Esophagus (tissue), 2 donors: ENCODE measurements around the gene ATP1A1. TPM values are rescaled to one million over a fixed set of nuclear protein-coding genes. Genes with fewer than 3 reads are reported as not detected.

Experiments used
- H3K27ac ChIP-seq, 2 donors: one replicate each; pipeline ENCODE4 v1.5.1; 2013; ENCODE audit warnings: low read depth in 2 of 2, mild to moderate bottlenecking in 2 of 2, inconsistent platforms in 1 of 2, low read length in 1 of 2, moderate library complexity in 1 of 2
- H3K27me3 ChIP-seq, 2 donors: one replicate each; pipeline ENCODE4 v1.6.1; 2013; ENCODE audit warnings: low read length in 2 of 2, control low read depth in 1 of 2, mild to moderate bottlenecking in 1 of 2; ENCODE audit not compliant: insufficient read depth in 2 of 2, control insufficient read depth in 1 of 2
- H3K36me3 ChIP-seq, 2 donors: one replicate each; pipeline ENCODE4 v1.6.1; 2013; ENCODE audit warnings: low read length in 1 of 2; ENCODE audit not compliant: control insufficient read depth in 2 of 2, insufficient read depth in 2 of 2
- H3K4me1 ChIP-seq, 2 donors: one replicate each; pipeline ENCODE4 v1.6.1; 2013; ENCODE audit warnings: low read length in 1 of 2; ENCODE audit not compliant: control insufficient read depth in 2 of 2, insufficient read depth in 2 of 2
- H3K4me3 ChIP-seq, 2 donors: one replicate each; pipeline ENCODE4 v1.5.1; 2013; ENCODE audit warnings: low read length in 2 of 2, mild to moderate bottlenecking in 2 of 2, low read depth in 1 of 2, moderate library complexity in 1 of 2
- H3K9me3 ChIP-seq, 2 donors: one replicate each; pipeline ENCODE4 v1.6.1; 2013; ENCODE audit warnings: mild to moderate bottlenecking in 2 of 2, low read depth in 1 of 2, low read length in 1 of 2, moderate library complexity in 1 of 2; ENCODE audit not compliant: control insufficient read depth in 2 of 2, insufficient read depth in 1 of 2
- WGBS, 2 donors: extraction: QIAGEN DNeasy Blood & Tissue Kit; methylation state at CpG; one replicate each; pipeline ENCODE4 v1.1.7; 2013; 5-methylcytosine and 5-hydroxymethylcytosine counted together
- polyA plus RNA-seq, 2 donors: library from polyadenylated mRNA; stranded (reverse); fragments of 200-250 nt; gene quantifications; one replicate each; pipeline ENCODE4 v1.2.3, GENCODE V29; 2013
- donor health status: healthy with polysubstance abuse.
- donor health status: Bipolar disorder and iron deficiency.

Gene ATP1A1
- polyA plus RNA-seq, 2 donors = 117 to 196 TPM

DNA sequence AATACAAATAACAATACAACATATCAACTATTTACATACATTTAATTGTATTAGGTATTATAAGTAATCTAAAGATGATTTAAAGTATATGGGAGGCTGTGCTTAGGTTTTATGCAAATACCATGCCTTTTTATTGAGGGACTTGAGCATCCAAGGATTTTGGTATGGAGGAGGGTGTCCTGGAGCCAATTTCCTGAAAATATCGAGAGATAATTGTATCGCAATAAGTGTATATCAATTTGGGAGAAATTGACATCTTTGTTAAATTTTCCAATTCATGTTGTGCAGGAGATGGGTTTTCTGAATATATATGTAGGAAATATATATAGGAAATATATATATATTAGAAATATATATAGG lies 63.5 kb downstream of the ATP1A1 start:
- no peak overlapping the region for H3K27ac ChIP-seq
- no peaks in the 10 kb centered on the region for H3K27me3 ChIP-seq
- H3K4me3 ChIP-seq = no peak overlapping the region
- WGBS, 2 donors = 96 to 97% methylated on average over 2 of the region's 2 CpGs
- no peaks in the 10 kb centered on the region for H3K9me3 ChIP-seq
- H3K4me1 ChIP-seq = no peaks in the 10 kb centered on the region
- no peaks in the 10 kb centered on the region for H3K36me3 ChIP-seq

DNA sequence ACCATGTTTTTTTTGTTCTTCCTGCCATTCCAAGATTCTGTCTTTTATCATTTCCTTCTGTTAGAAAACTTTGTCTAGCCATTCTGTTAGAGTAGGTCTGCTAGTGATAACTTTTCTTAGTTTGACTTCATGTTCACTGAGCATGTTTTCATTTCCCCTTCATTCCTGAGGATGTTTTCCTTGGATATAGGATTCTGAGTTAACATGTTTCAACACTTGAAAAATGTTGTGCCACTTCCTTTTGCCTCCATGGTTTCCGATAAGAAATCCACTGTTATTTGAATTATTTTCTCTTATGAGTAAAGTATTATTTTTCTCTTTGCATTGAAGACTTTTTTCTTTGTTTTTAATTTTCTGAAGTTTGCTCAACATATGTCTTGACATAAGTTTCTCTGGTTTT lies 66.7 kb downstream of the ATP1A1 start:
- Histone ChIP-seq H3K36me3 (no peaks in the 10 kb centered on the region), H3K27me3 (no peaks in the 10 kb centered on the region), H3K4me3 (no peak overlapping the region), H3K9me3 (no peaks in the 10 kb centered on the region), H3K4me1 (no peaks in the 10 kb centered on the region), H3K27ac (no peak overlapping the region)
- WGBS, 2 donors = 82 to 93% methylated on average over 1 of the region's 1 CpG

DNA sequence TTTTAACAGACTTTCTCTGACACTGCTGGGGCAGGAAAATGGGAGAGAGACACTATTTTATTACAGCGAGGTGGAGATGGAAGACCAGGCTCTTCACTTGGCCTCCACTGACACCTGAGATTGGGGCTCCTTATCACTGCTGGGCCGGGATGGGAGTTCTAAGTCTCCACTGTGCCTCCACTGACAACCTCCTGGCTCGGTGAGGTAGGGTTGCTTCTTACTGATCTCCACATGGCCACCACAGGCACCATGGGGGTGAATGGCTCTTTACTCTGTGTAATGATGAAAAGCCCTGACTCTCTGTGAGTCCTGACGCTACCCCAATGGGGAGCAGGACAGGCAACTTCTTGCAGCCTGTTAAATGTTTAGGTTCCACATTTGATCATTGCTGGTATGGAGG lies 67.7 kb downstream of the ATP1A1 start:
- WGBS, 2 donors = 90 to 91% methylated on average over 4 of the region's 4 CpGs
- Histone ChIP-seq H3K4me3 (no peak overlapping the region), H3K4me1 (no peaks in the 10 kb centered on the region), H3K36me3 (no peaks in the 10 kb centered on the region), H3K9me3 (no peaks in the 10 kb centered on the region), H3K27ac (no peak overlapping the region), H3K27me3 (no peaks in the 10 kb centered on the region)

GRCh38 chr1:116445534-116445933 lies 72.5 kb downstream of the ATP1A1 start:
- H3K4me1 ChIP-seq = no peaks in the 10 kb centered on the region
- WGBS, 2 donors = 89 to 96% methylated on average over 1 of the region's 1 CpG

GRCh38 chr1:116446686-116447085 lies 73.6 kb downstream of the ATP1A1 start:
- H3K27me3 ChIP-seq = no peaks in the 10 kb centered on the region
- H3K9me3 ChIP-seq = no peaks in the 10 kb centered on the region
- no peaks in the 10 kb centered on the region for H3K36me3 ChIP-seq
- WGBS, 2 donors = 90 to 97% methylated on average over 3 of the region's 3 CpGs
- H3K27ac ChIP-seq = no peak overlapping the region
- no peak overlapping the region for H3K4me3 ChIP-seq
- no peaks in the 10 kb centered on the region for H3K4me1 ChIP-seq

More at GRCh38 chr1:116445534-116445933, 72.5 kb downstream of the ATP1A1 start:
- Histone ChIP-seq H3K36me3 (no peaks in the 10 kb centered on the region), H3K4me3 (no peak overlapping the region), H3K9me3 (no peaks in the 10 kb centered on the region), H3K27ac (no peak overlapping the region), H3K27me3 (no peaks in the 10 kb centered on the region)

- Histone ChIP-seq H3K27ac (no peak overlapping the region), H3K9me3 (no peaks in the 10 kb centered on the region)
These were observed 75.8 kb downstream of the ATP1A1 start for GRCh38 chr1:116448785-116449385.

DNA sequence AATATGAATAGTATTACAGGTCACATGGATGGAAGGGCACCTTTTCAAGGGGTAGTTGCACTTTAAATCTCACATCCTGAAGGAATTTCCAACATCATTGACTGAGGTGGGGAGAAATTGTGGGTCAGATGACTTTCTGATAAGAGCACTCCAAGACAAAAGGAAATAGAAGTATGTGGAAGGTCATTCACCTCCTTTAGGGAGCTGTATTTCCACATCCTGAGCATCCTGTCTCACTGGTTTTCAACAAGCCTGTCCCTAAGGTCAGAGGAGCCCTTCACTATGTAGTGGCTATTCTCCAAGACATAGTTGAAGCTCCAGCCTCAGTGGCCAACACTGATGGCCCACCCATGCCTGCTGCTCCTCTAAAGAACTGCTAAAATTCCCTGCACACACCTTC lies 76.5 kb downstream of the ATP1A1 start:
- Histone ChIP-seq H3K9me3 (no peaks in the 10 kb centered on the region), H3K27ac (no peak overlapping the region), H3K4me1 (peaks cover 0 to 5% of the 10 kb centered on the region in 2 donors), H3K27me3 (no peaks in the 10 kb centered on the region), H3K36me3 (no peaks in the 10 kb centered on the region), H3K4me3 (no peak overlapping the region)

More at GRCh38 chr1:116448785-116449385, 75.8 kb downstream of the ATP1A1 start:
- Histone ChIP-seq H3K4me3 (no peak overlapping the region), H3K27me3 (no peaks in the 10 kb centered on the region), H3K4me1 (peaks cover 0 to 3% of the 10 kb centered on the region in 2 donors), H3K36me3 (no peaks in the 10 kb centered on the region)
- WGBS, 2 donors = 61 to 67% methylated on average over 7 of the region's 7 CpGs

DNA sequence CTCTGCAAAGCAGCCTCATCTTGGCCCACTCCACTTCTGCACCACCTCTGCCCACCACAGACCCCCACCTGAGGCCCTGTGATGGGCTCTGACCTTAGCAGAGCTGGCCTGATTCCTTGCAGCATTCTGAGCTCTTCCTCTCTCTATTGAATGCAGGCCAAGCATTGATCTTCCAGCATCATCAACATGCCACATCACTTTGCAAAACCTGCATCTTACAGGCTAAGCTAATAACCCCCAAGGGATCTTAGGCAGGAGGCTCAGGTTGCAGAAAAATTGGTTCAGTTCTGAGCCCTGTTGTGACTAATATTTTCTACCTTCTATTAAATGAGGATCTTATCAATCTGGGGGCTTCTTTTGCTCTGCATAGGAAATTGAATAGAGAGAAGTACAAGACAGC lies 78.7 kb downstream of the ATP1A1 start:
- Histone ChIP-seq H3K4me3 (no peak overlapping the region), H3K9me3 (no peaks in the 10 kb centered on the region), H3K27ac (no peak overlapping the region), H3K4me1 (peaks cover 0 to 5% of the 10 kb centered on the region in 2 donors), H3K27me3 (no peaks in the 10 kb centered on the region), H3K36me3 (no peaks in the 10 kb centered on the region)

GRCh38 chr1:116453481-116453880 lies 80.4 kb downstream of the ATP1A1 start:
- H3K36me3 ChIP-seq = no peaks in the 10 kb centered on the region
- WGBS, 2 donors = 75 to 76% methylated on average over 2 of the region's 2 CpGs

GRCh38 chr1:116453906-116454305 lies 80.9 kb downstream of the ATP1A1 start:
- WGBS, 2 donors = 76 to 88% methylated on average over 4 of the region's 4 CpGs

More at GRCh38 chr1:116453481-116453880, 80.4 kb downstream of the ATP1A1 start:
- Histone ChIP-seq H3K9me3 (no peaks in the 10 kb centered on the region), H3K27ac (no peak overlapping the region), H3K27me3 (no peaks in the 10 kb centered on the region), H3K4me1 (peaks cover 0 to 5% of the 10 kb centered on the region in 2 donors), H3K4me3 (no peak overlapping the region)

More at GRCh38 chr1:116453906-116454305, 80.9 kb downstream of the ATP1A1 start:
- no peaks in the 10 kb centered on the region for H3K9me3 ChIP-seq
- H3K36me3 ChIP-seq = no peaks in the 10 kb centered on the region
- no peak overlapping the region for H3K27ac ChIP-seq
- no peaks in the 10 kb centered on the region for H3K27me3 ChIP-seq
- peaks cover 0 to 5% of the 10 kb centered on the region in 2 donors for H3K4me1 ChIP-seq
- no peak overlapping the region for H3K4me3 ChIP-seq
